T-helper 2 cell treated with Interferon-gamma antibody and Interleukin-4, amounts not matched to agents 5 μg/mL and 100 μg/mL, for 36 hours (primary cell): ENCODE measurements around the gene VSTM2B.
A peak's percentile ranks its signal among the peaks of the same experiment; 100 is the strongest.

Source experiments
- DNase-seq: peaks from one replicate; pipeline ENCODE4 v3.0.0; 2021; ENCODE audit warnings: low spot score
- H3K27ac Mint-ChIP-seq: one replicate; pipeline ENCODE4 v1.8.0; 2021; ENCODE audit warnings: mild to moderate bottlenecking, mixed read lengths
- H3K27me3 Mint-ChIP-seq: one replicate; pipeline ENCODE4 v1.8.0; 2021; ENCODE audit warnings: low read depth, mixed read lengths
- H3K36me3 Mint-ChIP-seq: one replicate; pipeline ENCODE4 v1.8.0; 2021; ENCODE audit warnings: low read depth, mixed read lengths
- H3K4me1 Mint-ChIP-seq: one replicate; pipeline ENCODE4 v1.8.0; 2021; ENCODE audit warnings: low read depth, mixed read lengths
- H3K4me3 Mint-ChIP-seq: one replicate; pipeline ENCODE4 v1.8.0; 2022; ENCODE audit warnings: mild to moderate bottlenecking, moderate library complexity, mixed read lengths
- H3K9me3 Mint-ChIP-seq: one replicate; pipeline ENCODE4 v1.8.0; 2021; ENCODE audit warnings: mixed read lengths

VSTM2B gene

GRCh38 chr19:29488316-29488715 is 37.5 kb upstream of the VSTM2B start:
- H3K27me3 Mint-ChIP-seq: peaks cover 21% of the 10 kb centered on the region

GRCh38 chr19:29489172-29489951 is 36.4 kb upstream of the VSTM2B start:
- no peaks in the 10 kb centered on the region for H3K36me3 Mint-ChIP-seq
- H3K4me3 Mint-ChIP-seq: no peak overlapping the region
- peaks cover 23% of the 10 kb centered on the region for H3K27me3 Mint-ChIP-seq
- no peaks in the 10 kb centered on the region for H3K4me1 Mint-ChIP-seq
- H3K27ac Mint-ChIP-seq: no peak overlapping the region
- peak; percentile 0 for DNase-seq
- no peaks in the 10 kb centered on the region for H3K9me3 Mint-ChIP-seq

More at GRCh38 chr19:29488316-29488715, 37.5 kb upstream of the VSTM2B start:
- no peaks in the 10 kb centered on the region for H3K4me1 Mint-ChIP-seq
- peak; percentile 2 for DNase-seq
- no peaks in the 10 kb centered on the region for H3K9me3 Mint-ChIP-seq
- no peak overlapping the region for H3K27ac Mint-ChIP-seq
- H3K4me3 Mint-ChIP-seq: no peak overlapping the region
- H3K36me3 Mint-ChIP-seq: no peaks in the 10 kb centered on the region

DNA sequence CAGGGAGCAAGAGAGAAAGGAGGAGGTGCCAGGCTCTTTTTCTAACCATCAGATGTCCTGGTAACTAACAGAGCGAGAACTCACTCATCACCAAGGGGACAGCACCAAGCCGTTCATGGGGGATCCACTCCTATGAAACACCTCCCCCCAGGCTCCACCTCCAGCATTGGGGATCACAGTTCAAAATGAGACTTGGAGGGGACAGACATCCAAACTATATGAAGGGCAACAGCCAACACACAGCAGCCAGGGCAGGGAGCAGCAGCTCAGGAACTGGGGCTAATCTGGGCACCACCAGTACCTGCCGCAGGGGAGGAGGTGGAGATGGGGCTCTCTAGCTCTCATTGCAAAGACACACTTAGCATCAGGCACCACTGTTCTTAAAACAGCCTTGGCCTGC is 34.3 kb upstream of the VSTM2B start:
- H3K4me3 Mint-ChIP-seq: no peak overlapping the region
- no peaks in the 10 kb centered on the region for H3K36me3 Mint-ChIP-seq
- DNase-seq: no peak
- no peaks in the 10 kb centered on the region for H3K9me3 Mint-ChIP-seq
- H3K27ac Mint-ChIP-seq: no peak overlapping the region
- peaks cover 23% of the 10 kb centered on the region for H3K27me3 Mint-ChIP-seq
- no peaks in the 10 kb centered on the region for H3K4me1 Mint-ChIP-seq

GRCh38 chr19:29491995-29492577 is 33.7 kb upstream of the VSTM2B start:
- Mint-ChIP-seq H3K36me3 (no peaks in the 10 kb centered on the region), H3K27ac (no peak overlapping the region), H3K4me3 (no peak overlapping the region), H3K9me3 (no peaks in the 10 kb centered on the region), H3K27me3 (peaks cover 23% of the 10 kb centered on the region), H3K4me1 (no peaks in the 10 kb centered on the region)
- DNase-seq: no peak

GRCh38 chr19:29492769-29493168 is 33.0 kb upstream of the VSTM2B start:
- DNase-seq: no peak
- Mint-ChIP-seq H3K9me3 (no peaks in the 10 kb centered on the region), H3K36me3 (no peaks in the 10 kb centered on the region), H3K27me3 (peaks cover 23% of the 10 kb centered on the region), H3K27ac (no peak overlapping the region), H3K4me3 (no peak overlapping the region), H3K4me1 (no peaks in the 10 kb centered on the region)

DNA sequence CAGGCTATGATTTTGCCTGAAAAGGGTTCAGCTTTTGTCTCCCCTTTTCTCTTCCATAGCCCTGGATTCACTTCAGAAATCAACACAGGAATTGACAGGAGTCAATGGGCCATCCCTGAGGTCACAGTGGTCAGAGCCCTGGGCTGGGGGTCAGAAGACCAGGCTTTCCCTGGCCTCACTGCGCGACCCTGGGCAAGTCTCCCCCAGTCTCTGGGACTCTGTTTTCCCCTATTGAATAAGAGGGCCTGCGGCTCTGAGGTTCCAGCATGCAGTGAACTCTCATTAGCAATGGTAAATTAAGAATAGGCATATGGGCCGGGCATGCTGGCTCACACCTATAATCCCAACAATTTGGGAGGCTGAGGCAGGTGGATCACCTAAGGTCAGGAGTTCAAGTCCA is 30.7 kb upstream of the VSTM2B start:
- Mint-ChIP-seq H3K36me3 (no peaks in the 10 kb centered on the region), H3K27me3 (peaks cover 23% of the 10 kb centered on the region), H3K27ac (no peak overlapping the region), H3K4me3 (no peak overlapping the region), H3K9me3 (no peaks in the 10 kb centered on the region), H3K4me1 (no peaks in the 10 kb centered on the region)
- no peak for DNase-seq

GRCh38 chr19:29495901-29496441 is 29.8 kb upstream of the VSTM2B start:
- Mint-ChIP-seq H3K9me3 (no peaks in the 10 kb centered on the region), H3K27me3 (peaks cover 20% of the 10 kb centered on the region), H3K36me3 (no peaks in the 10 kb centered on the region), H3K27ac (no peak overlapping the region), H3K4me1 (no peaks in the 10 kb centered on the region), H3K4me3 (no peak overlapping the region)
- DNase-seq: no peak

GRCh38 chr19:29497241-29497640 is 28.6 kb upstream of the VSTM2B start:
- no peak overlapping the region for H3K4me3 Mint-ChIP-seq
- H3K4me1 Mint-ChIP-seq: no peaks in the 10 kb centered on the region
- H3K36me3 Mint-ChIP-seq: no peaks in the 10 kb centered on the region
- DNase-seq: no peak
- no peaks in the 10 kb centered on the region for H3K9me3 Mint-ChIP-seq
- no peak overlapping the region for H3K27ac Mint-ChIP-seq
- H3K27me3 Mint-ChIP-seq: peaks cover 13% of the 10 kb centered on the region

GRCh38 chr19:29497686-29498436 is 27.9 kb upstream of the VSTM2B start:
- DNase-seq: no peak
- Mint-ChIP-seq H3K36me3 (no peaks in the 10 kb centered on the region), H3K9me3 (no peaks in the 10 kb centered on the region), H3K27me3 (peaks cover 7% of the 10 kb centered on the region), H3K4me3 (no peak overlapping the region), H3K4me1 (no peaks in the 10 kb centered on the region), H3K27ac (no peak overlapping the region)

GRCh38 chr19:29499261-29499920 is 26.4 kb upstream of the VSTM2B start:
- H3K27me3 Mint-ChIP-seq: no peaks in the 10 kb centered on the region
- H3K36me3 Mint-ChIP-seq: no peaks in the 10 kb centered on the region
- H3K4me1 Mint-ChIP-seq: no peaks in the 10 kb centered on the region
- no peaks in the 10 kb centered on the region for H3K9me3 Mint-ChIP-seq
- H3K4me3 Mint-ChIP-seq: no peak overlapping the region
- no peak overlapping the region for H3K27ac Mint-ChIP-seq
- no peak for DNase-seq

DNA sequence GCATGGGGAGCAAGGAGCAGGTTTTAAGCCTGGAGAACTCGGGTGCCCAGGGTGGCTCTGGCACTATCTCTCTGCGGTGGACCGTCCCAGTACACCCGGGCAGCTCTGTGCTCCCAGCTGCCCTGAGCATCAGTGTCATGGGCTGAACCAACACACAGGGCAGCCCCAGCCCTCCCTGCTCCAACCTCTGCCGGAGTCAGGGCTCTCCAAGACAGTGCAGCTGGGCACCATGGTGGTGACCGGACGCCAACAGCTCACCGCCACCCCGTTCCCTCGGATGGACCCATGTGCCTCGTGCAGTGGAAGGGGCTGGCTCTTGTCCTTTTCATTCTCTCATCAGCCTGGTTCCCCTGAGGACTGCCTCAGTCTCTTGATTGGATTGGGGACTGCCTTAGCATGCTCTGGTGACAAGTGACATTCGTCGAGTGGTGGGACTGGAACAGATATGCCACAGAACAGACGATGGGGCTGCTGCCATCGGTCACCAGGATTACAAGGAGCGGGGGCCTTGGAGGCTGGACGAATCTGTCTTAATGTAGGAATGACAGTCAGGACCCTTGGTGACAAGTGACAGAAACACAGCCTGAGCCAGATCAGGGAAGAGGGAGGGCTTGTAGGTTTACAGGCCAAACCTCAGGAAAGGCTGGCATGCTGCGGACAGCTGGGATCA is 25.7 kb upstream of the VSTM2B start:
- H3K27me3 Mint-ChIP-seq: no peaks in the 10 kb centered on the region
- no peaks in the 10 kb centered on the region for H3K9me3 Mint-ChIP-seq
- H3K4me1 Mint-ChIP-seq: no peaks in the 10 kb centered on the region
- no peak for DNase-seq
- H3K4me3 Mint-ChIP-seq: no peak overlapping the region
- no peaks in the 10 kb centered on the region for H3K36me3 Mint-ChIP-seq
- no peak overlapping the region for H3K27ac Mint-ChIP-seq

GRCh38 chr19:29501816-29502580 is 23.8 kb upstream of the VSTM2B start:
- H3K4me1 Mint-ChIP-seq: no peaks in the 10 kb centered on the region
- H3K9me3 Mint-ChIP-seq: no peaks in the 10 kb centered on the region
- H3K27ac Mint-ChIP-seq: no peak overlapping the region
- no peaks in the 10 kb centered on the region for H3K36me3 Mint-ChIP-seq
- no peak overlapping the region for H3K4me3 Mint-ChIP-seq
- DNase-seq: no peak
- H3K27me3 Mint-ChIP-seq: no peaks in the 10 kb centered on the region

DNA sequence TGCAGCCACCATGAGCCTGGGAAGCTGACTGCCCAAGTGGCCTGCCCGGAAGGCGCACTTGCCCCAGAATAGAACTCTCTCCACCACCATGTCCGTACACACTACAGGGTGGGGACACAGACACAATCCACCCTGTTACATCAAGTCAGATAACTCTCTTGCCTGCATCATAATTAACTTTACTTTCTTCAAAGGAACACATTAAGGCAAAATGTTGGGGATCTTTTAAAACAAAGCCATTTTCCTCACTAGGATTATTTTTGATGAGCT is 23.3 kb upstream of the VSTM2B start:
- DNase-seq: no peak
- no peaks in the 10 kb centered on the region for H3K9me3 Mint-ChIP-seq
- H3K4me3 Mint-ChIP-seq: no peak overlapping the region
- H3K4me1 Mint-ChIP-seq: no peaks in the 10 kb centered on the region
- H3K27ac Mint-ChIP-seq: no peak overlapping the region
- H3K27me3 Mint-ChIP-seq: no peaks in the 10 kb centered on the region
- no peaks in the 10 kb centered on the region for H3K36me3 Mint-ChIP-seq
